SH-SY5Y (cell line): ENCODE data around the gene PHC3.

Source experiments
- GATA2 ChIP-seq: IDR thresholded peaks from 2 replicates; pipeline ENCODE4 v1.6.1; 2011; ENCODE audit warnings: mild to moderate bottlenecking, low read depth, low read length
- GATA3 ChIP-seq: IDR thresholded peaks from 2 replicates; pipeline ENCODE4 v1.6.1; 2011; ENCODE audit warnings: low read depth, mild to moderate bottlenecking, low read length, moderate library complexity

DNA sequence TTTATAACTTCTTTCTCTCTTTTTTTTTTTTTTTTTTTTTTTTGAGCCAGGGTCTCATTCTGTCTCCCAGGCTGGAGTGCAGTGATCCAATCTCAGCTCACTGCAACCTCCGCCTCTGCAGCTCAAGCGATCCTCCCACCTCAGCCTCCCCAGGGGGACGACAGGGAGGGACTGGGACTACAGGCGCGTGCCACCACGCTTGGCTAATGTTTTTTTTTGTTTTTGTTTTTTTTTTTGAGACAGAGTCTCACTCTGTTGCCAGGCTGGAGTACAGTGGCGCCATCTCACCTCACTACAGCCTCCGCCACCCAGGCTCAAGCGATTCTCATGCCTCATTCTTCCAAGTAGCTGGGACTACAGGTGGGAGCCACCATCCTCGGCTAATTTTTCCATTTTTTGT, 23.0 kb upstream of the PHC3 start:
- TF ChIP-seq GATA2 (no peak), GATA3 (no peak)
